MV-4-11 (cell line): ENCODE measurements around the gene SAP30L.

ENCODE experiments used
- DNase-seq: peaks from one replicate; lab custom pipeline; 2025; lab: John Stamatoyannopoulos, UW

The SAP30L gene

GRCh38 chr5:154480847-154481246 is 35.0 kb downstream of the SAP30L start:
- DNase-seq, result no peak

GRCh38 chr5:154481584-154482381 is 36.0 kb downstream of the SAP30L start:
- DNase-seq, result no peak

GRCh38 chr5:154482528-154483449 is 37.0 kb downstream of the SAP30L start:
- DNase-seq, result no peak

- no peak for DNase-seq
These were observed 38.0 kb downstream of the SAP30L start for GRCh38 chr5:154483654-154484392.

GRCh38 chr5:154484393-154485095 is 38.7 kb downstream of the SAP30L start:
- DNase-seq, result no peak

GRCh38 chr5:154485096-154485491 is 39.3 kb downstream of the SAP30L start:
- no peak for DNase-seq

- DNase-seq, result no peak
These were observed 40.1 kb downstream of the SAP30L start for GRCh38 chr5:154485850-154486426.

- DNase-seq, result no peak
These were observed 40.6 kb downstream of the SAP30L start for GRCh38 chr5:154486427-154486866.

GRCh38 chr5:154487541-154487940 is 41.7 kb downstream of the SAP30L start:
- no peak for DNase-seq

- no peak for DNase-seq
These were observed 46.1 kb downstream of the SAP30L start for GRCh38 chr5:154491941-154492340.

GRCh38 chr5:154493274-154493673 is 47.5 kb downstream of the SAP30L start:
- no peak for DNase-seq

GRCh38 chr5:154494036-154494435 is 48.2 kb downstream of the SAP30L start:
- no peak for DNase-seq

GRCh38 chr5:154498591-154498990 is 52.8 kb downstream of the SAP30L start:
- DNase-seq, result no peak

GRCh38 chr5:154498994-154499393 is 53.2 kb downstream of the SAP30L start:
- peak; percentile 46 for DNase-seq

GRCh38 chr5:154501566-154501965 is 55.8 kb downstream of the SAP30L start:
- DNase-seq, result no peak

GRCh38 chr5:154502180-154502579 is 56.4 kb downstream of the SAP30L start:
- DNase-seq, result no peak

- DNase-seq, result no peak
These were observed 57.9 kb downstream of the SAP30L start for GRCh38 chr5:154503698-154504039.

- DNase-seq, result no peak
These were observed 59.8 kb downstream of the SAP30L start for GRCh38 chr5:154505567-154505966.

- DNase-seq, result no peak
These were observed 60.4 kb downstream of the SAP30L start for GRCh38 chr5:154506049-154506715.

GRCh38 chr5:154506716-154507080 is 60.9 kb downstream of the SAP30L start:
- DNase-seq, result no peak

- no peak for DNase-seq
These were observed 62.3 kb downstream of the SAP30L start for GRCh38 chr5:154508114-154508513.
